Neural progenitor cell (in vitro differentiated cells): ENCODE measurements around the gene SH2D4B. TPM values are rescaled to one million over a fixed set of nuclear protein-coding genes. Genes with fewer than 3 reads are reported as not detected.

Experiments
- DNase-seq: peaks from one replicate; pipeline ENCODE4 v3.0.0-alpha.2; 2016; ENCODE audit warnings: low spot score
- H2AFZ ChIP-seq: fragments of 200-600 bp; sonication (generic); replicated peaks from 2 replicates; pipeline ENCODE4 v1.6.1; 2016; ENCODE audit warnings: antibody characterized with exemption
- H3F3A ChIP-seq: fragments of 200-600 bp; sonication (generic); 2 replicates; pipeline ENCODE4 v1.6.1; 2016; ENCODE audit warnings: antibody characterized with exemption, low read depth
- H3K27ac ChIP-seq: fragments of 200-600 bp; sonication (generic); 2 replicates; pipeline ENCODE4 v1.5.1; 2016; ENCODE audit warnings: mild to moderate bottlenecking
- H3K27me3 ChIP-seq: fragments of 200-600 bp; sonication (generic); 2 replicates; pipeline ENCODE4 v1.6.1; 2016; ENCODE audit warnings: mild to moderate bottlenecking, moderate library complexity
- H3K36me3 ChIP-seq: fragments of 200-600 bp; sonication (generic); 2 replicates; pipeline ENCODE4 v1.5.1; 2016
- H3K4me1 ChIP-seq: fragments of 200-600 bp; sonication (generic); 2 replicates; pipeline ENCODE4 v1.6.1; 2016; ENCODE audit warnings: mixed run types
- H3K4me2 ChIP-seq: fragments of 200-600 bp; sonication (generic); 2 replicates; pipeline ENCODE4 v1.6.1; 2016
- H3K4me3 ChIP-seq: fragments of 200-600 bp; sonication (generic); 2 replicates; pipeline ENCODE4 v1.5.1; 2016
- H3K79me2 ChIP-seq: fragments of 200-600 bp; sonication (generic); 2 replicates; pipeline ENCODE4 v1.6.1; 2016; ENCODE audit warnings: low read depth
- H3K9ac ChIP-seq: fragments of 200-600 bp; sonication (generic); 2 replicates; pipeline ENCODE4 v1.6.1; 2016
- H3K9me3 ChIP-seq: fragments of 200-600 bp; sonication (generic); 2 replicates; pipeline ENCODE4 v1.5.1; 2016; ENCODE audit warnings: low read depth
- H4K20me1 ChIP-seq: fragments of 200-600 bp; sonication (generic); 2 replicates; pipeline ENCODE4 v1.6.1; 2016; ENCODE audit warnings: low read depth
- H3K27ac Mint-ChIP-seq: 3 replicates; pipeline ENCODE4 v1.8.0; 2021; ENCODE audit warnings: mixed read lengths
- H3K27me3 Mint-ChIP-seq: 2 replicates; pipeline ENCODE4 v1.8.0; 2022; ENCODE audit warnings: low read depth, mild to moderate bottlenecking, inconsistent platforms, moderate library complexity, mixed read lengths; ENCODE audit not compliant: insufficient read depth
- H3K36me3 Mint-ChIP-seq: 3 replicates; pipeline ENCODE4 v1.8.0; 2021; ENCODE audit warnings: mixed read lengths
- H3K4me1 Mint-ChIP-seq: 3 replicates; pipeline ENCODE4 v1.8.0; 2021; ENCODE audit warnings: mixed read lengths
- H3K4me3 Mint-ChIP-seq: 3 replicates; pipeline ENCODE4 v1.8.0; 2021; ENCODE audit warnings: mild to moderate bottlenecking, moderate library complexity, mixed read lengths
- H3K9me3 Mint-ChIP-seq: 3 replicates; pipeline ENCODE4 v1.8.0; 2020; ENCODE audit warnings: mixed read lengths
- EZH2 ChIP-seq: fragments of 200-600 bp; sonication (generic); IDR thresholded peaks from 2 replicates; pipeline ENCODE4 v1.6.1; 2017; ENCODE audit warnings: antibody characterized with exemption, mild to moderate bottlenecking, moderate library complexity
- EZH2phosphoT487 ChIP-seq: fragments of 200-600 bp; sonication (generic); IDR thresholded peaks from 2 replicates; pipeline ENCODE4 v1.6.1; 2017; ENCODE audit warnings: antibody characterized with exemption
- total RNA-seq: library from RNA; depleted of rRNA; stranded (reverse); fragments of >200 nt; gene quantifications from 2 replicates; pipeline ENCODE4 v1.2.3, GENCODE V29; 2015; ENCODE audit warnings: low replicate concordance
- TF ChIP-seq, protein P1 (sequence below): fragments of 200-600 bp; sonication (generic); IDR thresholded peaks from 2 replicates; pipeline ENCODE4 v1.5.1; 2017; ENCODE audit warnings: antibody characterized with exemption, mild to moderate bottlenecking

SH2D4B gene
- 0.06 and 0.11 TPM in 2 replicates for total RNA-seq

DNA sequence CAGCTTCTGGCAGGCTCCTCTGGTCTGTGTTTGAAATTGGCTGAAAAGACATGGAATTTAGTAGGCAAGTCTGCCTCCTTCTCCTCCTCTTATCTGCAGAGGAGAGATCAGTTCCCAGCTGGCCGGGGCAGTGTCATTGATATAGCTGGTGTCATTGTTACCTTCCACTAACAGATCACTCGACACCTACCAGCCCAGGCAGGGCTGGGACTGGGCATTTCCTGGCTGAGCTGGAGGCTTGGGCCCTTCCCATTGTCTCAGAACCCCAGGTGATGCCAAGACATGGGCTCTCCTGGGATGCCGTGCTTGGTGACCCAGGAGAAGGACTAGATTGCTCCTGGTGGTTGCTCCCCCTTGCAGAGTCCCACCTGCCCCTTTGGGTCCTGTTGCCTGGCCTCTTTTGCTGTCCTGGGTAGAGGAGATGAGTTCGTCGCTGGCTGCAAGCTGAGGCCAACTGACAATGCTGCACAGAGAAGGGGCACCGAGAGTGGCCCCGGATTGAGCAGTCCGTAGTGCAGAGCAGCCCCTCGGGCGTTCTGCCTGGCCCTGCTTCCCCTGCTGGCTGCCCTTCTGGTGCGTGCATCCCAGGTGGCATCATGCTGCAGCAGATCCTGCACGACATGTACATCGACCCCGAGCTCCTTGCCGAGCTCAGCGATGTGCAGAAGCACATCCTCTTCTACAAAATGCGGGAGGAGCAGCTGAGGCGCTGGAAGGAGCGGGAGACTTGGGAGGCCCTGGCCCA lies at the start of gene SH2D4B:
SH2D4B (plus strand) TSS at position 167 of the 745 bp plus-strand sequence; CDS start at position 597, 430 bp downstream.
- Mint-ChIP-seq H3K27ac (peak within 1 kb of the TSS; percentile 91), H3K4me3 (no peak within 1 kb of the TSS), H3K4me1 (peaks cover 8% of the 10 kb centered on the region), H3K36me3 (peaks cover 2% of the 10 kb centered on the region), H3K9me3 (peaks cover 7% of the 10 kb centered on the region), H3K27me3 (peaks cover 4% of the 10 kb centered on the region)
- peak within 1 kb of the TSS; percentile 34 for H3K27ac ChIP-seq
- H3K9me3 ChIP-seq, result no peaks in the 10 kb centered on the region
- H3K4me1 ChIP-seq, result peaks cover 13% of the 10 kb centered on the region
- H3K27me3 ChIP-seq, result peaks cover 3% of the 10 kb centered on the region
- no peaks in the 10 kb centered on the region for H3K79me2 ChIP-seq
- H3K36me3 ChIP-seq, result no peaks in the 10 kb centered on the region
- peak within 1 kb of the TSS; percentile 49 for H3K4me2 ChIP-seq
- no peak within 1 kb of the TSS for H3K4me3 ChIP-seq
- no peak within 1 kb of the TSS for H3K9ac ChIP-seq
- no peak for TF ChIP-seq EZH2
- TF ChIP-seq, protein P1, sequence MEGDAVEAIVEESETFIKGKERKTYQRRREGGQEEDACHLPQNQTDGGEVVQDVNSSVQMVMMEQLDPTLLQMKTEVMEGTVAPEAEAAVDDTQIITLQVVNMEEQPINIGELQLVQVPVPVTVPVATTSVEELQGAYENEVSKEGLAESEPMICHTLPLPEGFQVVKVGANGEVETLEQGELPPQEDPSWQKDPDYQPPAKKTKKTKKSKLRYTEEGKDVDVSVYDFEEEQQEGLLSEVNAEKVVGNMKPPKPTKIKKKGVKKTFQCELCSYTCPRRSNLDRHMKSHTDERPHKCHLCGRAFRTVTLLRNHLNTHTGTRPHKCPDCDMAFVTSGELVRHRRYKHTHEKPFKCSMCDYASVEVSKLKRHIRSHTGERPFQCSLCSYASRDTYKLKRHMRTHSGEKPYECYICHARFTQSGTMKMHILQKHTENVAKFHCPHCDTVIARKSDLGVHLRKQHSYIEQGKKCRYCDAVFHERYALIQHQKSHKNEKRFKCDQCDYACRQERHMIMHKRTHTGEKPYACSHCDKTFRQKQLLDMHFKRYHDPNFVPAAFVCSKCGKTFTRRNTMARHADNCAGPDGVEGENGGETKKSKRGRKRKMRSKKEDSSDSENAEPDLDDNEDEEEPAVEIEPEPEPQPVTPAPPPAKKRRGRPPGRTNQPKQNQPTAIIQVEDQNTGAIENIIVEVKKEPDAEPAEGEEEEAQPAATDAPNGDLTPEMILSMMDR, result no peak
- TF ChIP-seq EZH2phosphoT487, result no peak
- peaks cover 9% of the 10 kb centered on the region for H3F3A ChIP-seq
- peak within 1 kb of the TSS; percentile 17 for H2AFZ ChIP-seq
- peak; percentile 27 for DNase-seq
- no peaks in the 10 kb centered on the region for H4K20me1 ChIP-seq

DNA sequence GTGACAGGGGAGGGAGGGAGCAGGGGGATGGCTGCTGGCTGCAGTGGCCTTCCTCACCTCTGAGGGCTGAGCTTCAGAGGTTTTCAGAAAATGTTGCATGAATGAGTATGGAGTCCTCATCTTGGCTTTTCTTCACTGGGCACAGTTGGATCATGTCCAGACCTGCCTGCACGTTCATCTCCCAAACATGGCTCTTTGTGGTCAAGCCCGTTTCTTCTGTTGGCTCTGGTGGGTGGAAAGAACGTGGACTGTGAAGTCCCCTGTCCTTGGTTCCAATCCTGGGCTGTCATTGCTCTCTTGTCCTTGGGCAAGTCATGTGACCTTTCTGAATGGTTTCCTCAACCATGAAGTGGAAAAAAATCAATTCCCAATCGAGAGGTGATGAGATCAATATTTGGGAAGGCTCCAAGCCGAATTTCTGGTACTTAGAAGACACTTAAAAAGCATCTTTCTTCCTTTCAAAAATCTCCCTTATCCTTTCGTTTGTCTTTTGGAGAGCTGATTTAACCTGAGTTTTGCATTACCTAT lies 49.1 kb upstream of the SH2D4B start:
- Histone ChIP-seq H3K36me3 (no peaks in the 10 kb centered on the region), H3K4me3 (no peak overlapping the region), H3K27me3 (no peaks in the 10 kb centered on the region), H3K4me1 (peaks cover 25% of the 10 kb centered on the region), H3K9ac (no peak overlapping the region), H3F3A (no peaks in the 10 kb centered on the region), H3K79me2 (peaks cover 90% of the 10 kb centered on the region), H3K4me2 (no peak overlapping the region), H2AFZ (no peak overlapping the region), H3K27ac (no peak overlapping the region), H4K20me1 (peaks cover 67% of the 10 kb centered on the region), H3K9me3 (no peaks in the 10 kb centered on the region)
- H3K9me3 Mint-ChIP-seq, result peaks cover 3% of the 10 kb centered on the region
- H3K4me3 Mint-ChIP-seq, result no peak overlapping the region
- peaks cover 5% of the 10 kb centered on the region for H3K27me3 Mint-ChIP-seq
- H3K36me3 Mint-ChIP-seq, result peaks cover 47% of the 10 kb centered on the region
- no peak overlapping the region for H3K27ac Mint-ChIP-seq
- no peak for DNase-seq
- TF ChIP-seq EZH2, result no peak
- no peak for TF ChIP-seq EZH2phosphoT487
- TF ChIP-seq, protein P1, result no peak
- H3K4me1 Mint-ChIP-seq, result peaks cover 34% of the 10 kb centered on the region

DNA sequence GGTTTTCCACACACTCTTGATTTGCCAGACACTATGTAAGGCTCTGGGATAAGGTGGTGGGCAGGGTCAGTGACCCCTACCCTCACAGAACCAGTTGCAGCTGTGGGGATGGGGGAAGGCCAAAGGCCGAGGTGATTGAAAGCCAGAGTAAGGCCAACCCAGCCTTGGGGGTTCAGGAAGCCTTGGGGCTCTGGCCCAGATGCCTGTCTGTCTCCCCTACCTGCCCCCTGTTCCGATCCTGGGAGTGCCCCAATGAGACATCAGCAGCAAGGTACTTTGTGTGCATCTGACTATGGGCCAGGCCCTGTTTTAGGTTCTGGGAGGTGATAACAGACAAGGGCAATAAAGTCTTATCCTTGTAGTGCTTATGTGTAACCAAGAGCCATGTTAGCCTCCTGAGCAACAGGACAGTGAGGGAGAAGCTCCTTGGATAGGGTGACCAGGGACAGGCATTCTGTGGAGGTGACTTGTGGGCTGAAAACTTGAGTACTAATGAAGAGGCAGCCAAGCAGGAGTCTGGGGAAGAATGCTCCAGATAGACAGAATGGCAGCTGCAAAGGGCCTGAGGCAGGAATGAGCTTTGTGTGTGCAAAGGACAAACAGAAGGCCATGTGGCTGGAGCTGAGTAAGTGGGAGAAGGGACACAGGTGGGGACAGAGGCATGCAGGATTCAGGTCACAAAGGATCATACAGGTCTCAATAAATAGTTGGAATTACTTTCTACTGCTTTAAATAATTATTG lies 48.2 kb upstream of the SH2D4B start:
- Histone ChIP-seq H4K20me1 (peaks cover 68% of the 10 kb centered on the region), H3K9me3 (no peaks in the 10 kb centered on the region), H3K4me3 (no peak overlapping the region), H3F3A (no peaks in the 10 kb centered on the region), H3K9ac (no peak overlapping the region), H3K79me2 (peaks cover 91% of the 10 kb centered on the region), H2AFZ (no peak overlapping the region), H3K27ac (no peak overlapping the region), H3K4me2 (no peak overlapping the region), H3K4me1 (peaks cover 22% of the 10 kb centered on the region), H3K27me3 (no peaks in the 10 kb centered on the region), H3K36me3 (no peaks in the 10 kb centered on the region)
- no peak for TF ChIP-seq EZH2
- TF ChIP-seq, protein P1, result no peak
- no peak for TF ChIP-seq EZH2phosphoT487
- peaks cover 5% of the 10 kb centered on the region for H3K9me3 Mint-ChIP-seq
- H3K27ac Mint-ChIP-seq, result no peak overlapping the region
- H3K27me3 Mint-ChIP-seq, result peaks cover 5% of the 10 kb centered on the region
- peaks cover 51% of the 10 kb centered on the region for H3K36me3 Mint-ChIP-seq
- no peak overlapping the region for H3K4me3 Mint-ChIP-seq
- peaks cover 39% of the 10 kb centered on the region for H3K4me1 Mint-ChIP-seq
- no peak for DNase-seq
